ENCODE data around the gene UST.
A peak's percentile ranks its signal among the peaks of the same experiment; 100 is the strongest.
"Not testable (repeated sequence)": the region's sequence is repeated elsewhere in the genome, so short reads cannot be mapped to it uniquely, and the experiment has no call there.

Gene UST

GRCh38 chr6:149025061-149025460, 278.2 kb downstream of the UST start:
- no peak for DNase-seq

GRCh38 chr6:149026530-149026942, 279.7 kb downstream of the UST start:
- DNase-seq: peak; percentile 35

GRCh38 chr6:149027484-149027883, 280.7 kb downstream of the UST start:
- DNase-seq: no peak

GRCh38 chr6:149028767-149029405, 282.1 kb downstream of the UST start:
- DNase-seq: peak; percentile 83

- no peak for DNase-seq
These were observed 284.5 kb downstream of the UST start for GRCh38 chr6:149031201-149031858.

- DNase-seq: no peak
These were observed 285.2 kb downstream of the UST start for GRCh38 chr6:149031859-149032598.

GRCh38 chr6:149032599-149033405, 286.0 kb downstream of the UST start:
- no peak for DNase-seq

- DNase-seq: no peak
These were observed 286.6 kb downstream of the UST start for GRCh38 chr6:149033454-149033853.

GRCh38 chr6:149035766-149036165, 288.9 kb downstream of the UST start:
- no peak for DNase-seq

- DNase-seq: no peak
These were observed 290.3 kb downstream of the UST start for GRCh38 chr6:149037051-149037671.

- not testable (repeated sequence) for DNase-seq
These were observed 292.2 kb downstream of the UST start for GRCh38 chr6:149039025-149039424.

- DNase-seq: no peak
These were observed 295.1 kb downstream of the UST start for GRCh38 chr6:149041953-149042352.

- DNase-seq: no peak
These were observed 296.8 kb downstream of the UST start for GRCh38 chr6:149043476-149044130.

GRCh38 chr6:149044528-149044927, 297.7 kb downstream of the UST start:
- no peak for DNase-seq

- no peak for DNase-seq
These were observed 298.6 kb downstream of the UST start for GRCh38 chr6:149045404-149045803.

GRCh38 chr6:149046164-149046821, 299.5 kb downstream of the UST start:
- DNase-seq: no peak

GRCh38 chr6:149046822-149047246, 300.0 kb downstream of the UST start:
- DNase-seq: no peak

- DNase-seq: no peak
These were observed 302.4 kb downstream of the UST start for GRCh38 chr6:149049230-149049629.

GRCh38 chr6:149050160-149050559, 303.3 kb downstream of the UST start:
- no peak for DNase-seq

GRCh38 chr6:149052350-149053106, 305.7 kb downstream of the UST start:
- no peak for DNase-seq

Data from SHP77 treated with DMSO at 0.1 percent for 48 hours (cell line).